ENCODE results near the gene FOSB.

Gene FOSB

GRCh38 chr19:45469132-45469944 is 1.5 kb downstream of the FOSB start:
- peak; percentile 88 for DNase-seq

DNA sequence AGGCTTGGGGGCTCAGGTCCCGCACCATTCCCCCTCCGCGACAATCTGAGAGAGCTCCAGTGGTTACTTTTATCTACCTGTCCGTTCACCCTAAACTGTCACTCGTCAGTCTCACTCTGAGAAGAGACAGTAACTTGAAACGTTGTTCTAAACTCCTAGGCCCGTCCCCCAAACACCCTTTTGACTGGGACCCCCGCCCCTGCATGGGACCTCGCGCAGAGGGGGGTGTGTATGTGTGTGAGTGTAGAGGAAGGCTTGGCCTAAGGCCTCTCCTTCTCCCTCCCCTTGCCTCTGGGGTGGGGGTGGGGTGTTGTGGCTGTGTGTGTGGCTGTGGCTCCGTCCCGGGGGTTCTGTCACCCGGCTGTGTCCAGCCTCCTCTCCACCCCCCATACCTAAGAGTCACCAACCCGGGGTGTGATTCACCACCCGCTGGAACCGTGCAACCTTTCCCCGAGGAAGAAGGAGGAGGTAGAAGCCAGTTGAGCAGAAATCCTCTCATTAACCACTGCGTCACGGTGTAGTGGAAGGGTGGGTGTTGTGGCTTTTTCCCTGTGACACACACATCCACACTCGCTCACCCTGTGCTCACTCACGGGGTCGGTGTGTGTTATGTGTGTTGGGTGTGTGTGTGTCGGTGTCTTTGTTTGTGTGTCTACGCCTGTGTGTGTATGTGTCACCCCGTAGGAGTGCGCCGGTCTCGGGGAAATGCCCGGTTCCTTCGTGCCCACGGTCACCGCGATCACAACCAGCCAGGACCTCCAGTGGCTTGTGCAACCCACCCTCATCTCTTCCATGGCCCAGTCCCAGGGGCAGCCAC is 2.4 kb downstream of the FOSB start:
- peak; percentile 81 for DNase-seq

DNA sequence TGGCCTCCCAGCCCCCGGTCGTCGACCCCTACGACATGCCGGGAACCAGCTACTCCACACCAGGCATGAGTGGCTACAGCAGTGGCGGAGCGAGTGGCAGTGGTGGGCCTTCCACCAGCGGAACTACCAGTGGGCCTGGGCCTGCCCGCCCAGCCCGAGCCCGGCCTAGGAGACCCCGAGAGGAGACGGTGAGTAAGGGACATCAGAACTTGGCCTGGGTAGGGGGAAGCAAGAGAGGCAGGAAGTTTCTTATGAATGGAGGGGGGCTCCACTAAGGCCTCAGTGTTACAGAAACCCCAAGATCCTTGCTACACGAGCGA is 2.9 kb downstream of the FOSB start:
- DNase-seq: no peak

- DNase-seq: peak; percentile 66
Measured at GRCh38 chr19:45471111-45471930, 3.5 kb downstream of the FOSB start.

DNA sequence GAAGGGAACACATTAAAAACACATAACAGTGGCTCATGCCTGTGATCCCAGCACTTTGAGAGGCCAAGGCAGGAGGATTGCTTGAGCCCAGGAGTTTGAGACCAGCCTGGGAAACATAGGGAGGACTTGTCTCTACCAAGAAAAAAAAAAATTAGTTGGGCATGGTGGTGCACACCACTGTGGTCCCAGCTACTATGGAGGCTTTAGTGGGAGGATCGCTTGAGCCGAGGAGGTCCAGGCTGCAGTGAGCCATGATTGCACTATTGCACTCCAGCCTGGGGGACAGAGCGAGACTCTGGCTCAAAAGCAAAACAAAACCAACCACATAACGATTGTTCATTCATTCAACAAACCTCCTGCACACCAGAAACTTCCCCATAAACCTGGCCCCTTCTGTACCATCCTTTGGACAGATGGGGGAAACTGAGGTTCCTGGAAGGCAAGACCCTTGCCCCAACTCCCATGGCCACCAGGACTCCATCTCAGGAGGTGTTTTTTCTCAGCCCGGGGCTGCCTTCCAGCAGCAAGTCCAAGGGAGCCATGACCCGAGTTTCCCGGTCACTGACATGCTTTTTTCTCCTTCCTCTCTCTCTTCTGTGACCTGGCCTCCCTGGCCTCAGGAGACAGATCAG is 4.3 kb downstream of the FOSB start:
- peak; percentile 65 for DNase-seq

- peak; percentile 76 for DNase-seq
Measured at GRCh38 chr19:45472563-45473366, 5.0 kb downstream of the FOSB start.

DNA sequence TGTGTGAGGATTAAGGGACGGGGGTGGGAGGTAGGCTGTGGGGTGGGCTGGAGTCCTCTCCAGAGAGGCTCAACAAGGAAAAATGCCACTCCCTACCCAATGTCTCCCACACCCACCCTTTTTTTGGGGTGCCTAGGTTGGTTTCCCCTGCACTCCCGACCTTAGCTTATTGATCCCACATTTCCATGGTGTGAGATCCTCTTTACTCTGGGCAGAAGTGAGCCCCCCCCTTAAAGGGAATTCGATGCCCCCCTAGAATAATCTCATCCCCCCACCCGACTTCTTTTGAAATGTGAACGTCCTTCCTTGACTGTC is 5.5 kb downstream of the FOSB start:
- DNase-seq: peak; percentile 70

GRCh38 chr19:45473682-45474605 is 6.1 kb downstream of the FOSB start:
- peak; percentile 81 for DNase-seq

GRCh38 chr19:45474606-45475521 is 7.1 kb downstream of the FOSB start:
- DNase-seq: peak; percentile 88

DNA sequence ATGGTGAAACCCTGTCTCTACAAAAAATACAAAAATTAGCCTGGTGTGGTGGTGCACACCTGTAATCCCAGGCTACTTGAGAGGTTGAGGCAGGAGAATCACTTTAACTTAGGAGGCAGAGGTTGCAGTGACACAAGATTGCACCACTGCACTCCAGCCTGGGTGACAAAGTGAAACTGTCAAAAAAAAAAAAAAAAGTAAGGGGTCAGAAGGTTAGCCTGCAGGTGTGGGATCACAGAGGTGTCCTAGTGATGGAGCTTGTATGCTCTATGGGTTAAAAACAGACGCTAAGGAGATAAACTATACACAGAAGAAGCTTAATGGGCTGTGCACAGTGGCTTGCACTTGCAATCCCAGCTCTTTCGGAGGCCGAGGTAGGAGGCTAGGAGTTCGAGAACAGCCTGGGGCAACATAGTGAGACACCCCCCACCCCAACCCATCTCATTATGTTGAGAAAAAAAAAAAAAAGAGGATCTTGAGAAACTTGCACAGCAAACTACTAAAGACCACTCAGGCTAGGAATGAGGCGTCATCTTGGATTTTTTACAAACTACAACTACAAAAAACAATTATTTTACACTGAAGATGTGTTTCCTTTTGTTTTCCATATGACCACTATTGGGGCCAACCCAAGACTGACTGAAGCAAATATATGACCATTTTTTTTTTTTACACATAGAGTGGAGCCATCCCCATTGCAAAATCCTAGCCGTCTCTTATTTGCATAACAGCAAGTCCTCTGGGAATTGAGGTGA is 7.9 kb downstream of the FOSB start:
- DNase-seq: no peak

DNA sequence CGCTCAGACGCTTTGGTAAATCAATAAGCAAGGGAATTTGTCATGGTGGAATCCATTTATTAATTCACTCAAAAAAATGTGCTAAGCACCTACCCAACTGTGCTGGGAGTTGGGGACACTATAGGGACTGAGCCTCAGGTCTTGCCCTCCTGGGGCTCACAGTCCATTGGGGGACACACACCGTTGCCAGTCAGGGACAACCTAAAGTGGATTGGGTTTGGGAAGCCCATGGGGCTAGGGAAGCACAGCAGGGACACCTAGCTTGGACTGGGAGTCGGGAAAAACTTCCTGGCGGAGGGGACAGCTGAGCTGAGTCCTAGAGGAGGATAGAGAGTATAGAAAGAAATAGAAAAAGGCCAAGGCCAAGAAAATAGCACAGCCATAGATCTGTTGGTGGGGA is 8.5 kb downstream of the FOSB start:
- peak; percentile 84 for DNase-seq

DNA sequence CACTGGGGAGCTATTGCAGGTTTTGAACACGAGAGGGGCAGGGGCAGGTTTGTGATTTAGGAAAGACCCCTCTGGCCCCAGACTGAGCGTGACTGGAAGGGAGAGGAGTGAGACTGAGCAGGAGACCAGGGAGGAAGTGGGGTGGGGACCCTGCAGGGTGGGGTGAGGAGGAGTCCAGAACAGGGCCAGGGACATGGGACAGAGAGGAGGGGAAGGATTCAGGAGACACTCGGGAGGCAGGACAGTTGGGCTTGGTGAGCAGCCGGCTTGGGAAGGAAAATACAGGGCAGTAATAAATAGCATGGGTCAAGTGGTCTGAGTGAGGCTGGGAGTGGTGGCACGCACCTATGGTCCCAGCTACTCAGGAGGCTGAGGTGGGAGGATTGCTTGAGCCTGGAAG is 9.4 kb downstream of the FOSB start:
- DNase-seq: peak; percentile 78

DNA sequence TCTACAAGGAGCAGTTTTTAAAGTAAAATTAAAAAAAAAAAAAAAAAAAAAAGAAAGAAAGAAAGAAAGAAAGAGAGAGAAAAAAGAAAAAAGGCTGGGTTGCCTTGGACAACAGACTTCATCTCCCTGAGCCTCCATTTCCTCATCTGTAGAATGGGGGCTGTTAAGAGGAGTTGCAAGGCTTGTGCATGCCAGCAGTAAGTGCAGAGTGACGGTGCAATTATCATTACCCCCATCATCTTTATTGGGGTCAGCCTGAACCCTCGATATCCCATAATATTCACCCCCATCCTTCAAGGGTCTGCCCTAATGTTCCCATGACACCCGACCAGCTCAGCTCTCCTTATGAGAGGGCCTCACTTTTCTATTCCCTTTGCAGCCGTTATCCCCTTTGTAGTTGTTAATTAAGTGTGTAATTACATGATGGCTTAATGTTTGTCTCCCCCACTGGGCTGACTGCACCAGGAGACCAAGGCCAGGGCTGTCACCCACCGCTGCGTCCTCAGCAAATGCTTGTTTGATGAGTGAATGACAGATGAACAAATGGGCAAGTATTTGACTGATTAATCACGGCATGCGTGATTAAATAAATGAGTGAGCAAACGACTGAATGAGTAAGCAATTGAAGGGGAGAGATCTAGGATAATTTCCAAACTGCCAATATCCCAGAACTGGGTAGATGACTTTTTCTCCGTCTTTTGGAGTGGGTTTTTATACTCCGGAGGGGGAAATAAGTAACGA is 10.1 kb downstream of the FOSB start:
- DNase-seq: peak; percentile 77

DNA sequence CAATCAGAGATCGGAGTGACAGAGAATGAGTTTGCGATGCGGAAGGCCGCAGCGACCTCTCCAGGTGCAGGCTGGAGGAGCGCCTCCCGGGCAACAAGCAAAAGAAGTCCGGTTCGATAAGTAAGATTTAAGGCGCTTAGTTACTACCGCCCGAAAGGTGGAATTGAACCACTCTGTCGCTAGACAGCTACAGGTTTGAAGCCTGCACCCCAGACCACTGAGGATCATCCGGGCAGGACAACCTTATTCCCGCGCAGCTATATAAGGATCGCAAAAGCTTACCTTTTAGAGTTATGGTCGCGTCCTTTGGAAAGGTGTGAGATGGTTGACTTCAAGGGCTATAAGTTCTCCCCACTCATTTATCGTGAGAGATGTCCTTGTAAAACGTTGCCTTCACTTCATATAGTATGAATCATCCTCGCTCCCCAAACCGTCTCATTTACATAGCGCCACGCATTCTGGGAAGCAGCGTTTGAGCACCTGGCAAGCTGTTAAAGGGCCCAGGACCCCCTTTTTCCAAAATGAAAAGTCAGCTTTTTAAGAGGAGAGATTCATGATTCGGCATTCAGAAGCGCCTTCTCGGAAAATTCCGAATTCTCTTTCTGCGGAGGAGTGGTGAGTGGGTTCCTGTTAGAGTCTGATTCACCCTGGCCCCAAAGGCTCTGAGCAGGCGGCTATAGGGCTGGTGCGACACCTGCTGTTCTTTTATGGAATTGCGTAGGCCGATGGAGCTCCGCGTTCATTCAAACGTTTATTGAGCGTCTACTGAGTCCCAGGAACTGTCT is 10.8 kb downstream of the FOSB start:
- DNase-seq: peak; percentile 95

DNA sequence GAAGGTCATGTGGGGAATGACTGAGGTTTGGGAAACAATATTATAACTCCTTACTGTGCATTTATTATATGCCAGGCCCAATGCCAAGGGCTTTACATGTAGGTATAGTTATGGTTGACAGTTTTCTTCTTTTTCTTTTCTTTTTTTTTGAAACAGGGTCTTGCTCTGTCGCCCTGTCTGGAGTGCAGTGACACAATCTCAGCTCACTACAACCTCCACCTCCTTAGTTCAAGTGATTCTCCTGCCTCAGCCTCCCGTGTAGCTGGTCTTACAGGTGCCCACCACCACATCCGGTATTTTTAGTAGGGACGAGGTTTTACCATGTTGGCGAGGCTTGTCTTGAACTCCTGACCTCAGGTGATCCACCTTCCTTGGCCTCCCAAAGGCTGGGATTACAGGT is 15.2 kb downstream of the FOSB start:
- DNase-seq: no peak

DNA sequence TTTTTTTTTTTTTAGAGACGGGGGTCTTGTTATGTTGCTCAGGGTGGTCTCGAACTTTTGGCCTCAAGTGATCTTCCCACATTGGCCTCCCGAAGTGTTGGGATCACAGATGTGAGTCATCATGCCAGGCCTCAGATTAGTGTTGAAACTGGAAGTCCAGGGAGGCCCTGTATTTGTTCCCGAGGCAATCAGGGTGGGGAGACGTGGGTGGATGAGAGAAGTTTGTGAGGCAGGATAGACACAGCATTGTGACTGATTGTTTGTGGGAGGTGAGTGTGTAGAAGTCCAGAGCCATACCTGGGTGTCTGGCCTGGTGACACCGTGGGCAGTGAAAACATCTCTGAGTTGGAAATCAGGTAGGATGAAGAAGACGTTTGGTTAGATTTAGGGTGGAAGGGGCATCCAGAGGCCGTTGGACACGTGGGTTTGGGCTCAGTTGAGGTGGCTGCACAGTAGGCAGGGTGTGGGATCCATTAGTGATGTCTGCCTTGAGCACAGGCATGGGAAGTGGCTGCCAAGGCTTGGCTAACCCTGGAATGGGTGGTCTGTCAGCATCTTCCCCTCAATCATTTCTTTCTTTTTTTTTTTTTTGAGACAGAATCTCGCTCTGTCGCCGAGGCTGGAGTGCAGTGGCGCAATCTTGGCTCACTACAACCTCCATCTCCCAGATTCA is 16.6 kb downstream of the FOSB start:
- no peak for DNase-seq

Measured in CD4-positive, alpha-beta T cell treated with Interleukin-17A for 1 hour (primary cell).